ENCODE data around the gene TMEM141. TPM values are rescaled to one million over a fixed set of nuclear protein-coding genes. Genes with fewer than 3 reads are reported as not detected.

Gene TMEM141
- total RNA-seq, 1 experiment from 2014 or later = 32.7 TPM

GRCh38 chr9:136806067-136806466 is 14.9 kb downstream of the TMEM141 start:
- TF ChIP-seq CTCF (conservative IDR thresholded peaks at IDR 0.05; ENCODE audit: low read depth, low read length) (no peak), EZH2 (IDR thresholded peaks at IDR 0.05; ENCODE audit: borderline replicate concordance, low read depth, low read length, poor library complexity, severe bottlenecking) (no peak)
- intact Hi-C loops (cut with micrococcal nuclease; ENCODE audit: unreplicated experiment) = no loop called here
- POLR2A ChIA-PET (ENCODE audit: low non-redundant PET) = no interaction called here
- H3K9me3 ChIP-seq (ENCODE audit: low read depth, low read length, poor library complexity, severe bottlenecking) = no peaks in the 10 kb centered on the region
- H3K4me3 ChIP-seq (ENCODE audit: low read depth, low read length, poor library complexity, severe bottlenecking) = no peak overlapping the region
- no peaks in the 10 kb centered on the region for H3K27me3 ChIP-seq (replicated peaks; ENCODE audit: insufficient read depth, low read depth, low read length, poor library complexity)
- CTCF ChIA-PET = no interaction called here
- DNase-seq (ENCODE audit: low spot score) = no peak
- H3K36me3 ChIP-seq (ENCODE audit: insufficient read depth, low read length, poor library complexity, severe bottlenecking) = peaks cover 10% of the 10 kb centered on the region
- no peak overlapping the region for H3K27ac ChIP-seq (ENCODE audit: low read depth, low read length, poor library complexity, severe bottlenecking)
- H3K4me1 ChIP-seq (ENCODE audit: insufficient read depth, low read length, poor library complexity, severe bottlenecking) = peaks cover 29% of the 10 kb centered on the region
- BruUV-seq (replicated peaks) = no TSS peak

- peak overlapping the region; percentile 93 for H3K27ac ChIP-seq (ENCODE audit: low read depth, low read length, poor library complexity, severe bottlenecking)
- no TSS peak for BruUV-seq (replicated peaks)
- no peaks in the 10 kb centered on the region for H3K27me3 ChIP-seq (replicated peaks; ENCODE audit: insufficient read depth, low read depth, low read length, poor library complexity)
- peak overlapping the region; percentile 98 for H3K4me3 ChIP-seq (ENCODE audit: low read depth, low read length, poor library complexity, severe bottlenecking)
- DNase-seq (ENCODE audit: low spot score) = no peak
- H3K4me1 ChIP-seq (ENCODE audit: insufficient read depth, low read length, poor library complexity, severe bottlenecking) = peaks cover 26% of the 10 kb centered on the region
- ChIA-PET CTCF (no interaction called here), POLR2A (ENCODE audit: low non-redundant PET) (no interaction called here)
- peaks cover 15% of the 10 kb centered on the region for H3K36me3 ChIP-seq (ENCODE audit: insufficient read depth, low read length, poor library complexity, severe bottlenecking)
- TF ChIP-seq CTCF (conservative IDR thresholded peaks at IDR 0.05; ENCODE audit: low read depth, low read length) (no peak), EZH2 (IDR thresholded peaks at IDR 0.05; ENCODE audit: borderline replicate concordance, low read depth, low read length, poor library complexity, severe bottlenecking) (no peak)
- intact Hi-C loops (cut with micrococcal nuclease; ENCODE audit: unreplicated experiment) = no loop called here
- H3K9me3 ChIP-seq (ENCODE audit: low read depth, low read length, poor library complexity, severe bottlenecking) = no peaks in the 10 kb centered on the region
Measured at GRCh38 chr9:136806631-136807201, 15.6 kb downstream of the TMEM141 start.

GRCh38 chr9:136807281-136808074 is 16.3 kb downstream of the TMEM141 start, which contains the start of gene RABL6:
Gene RABL6 (plus strand): TSS chr9:136807948. CDS start chr9:136808197, 249 bp downstream.
- H3K27me3 ChIP-seq (replicated peaks; ENCODE audit: insufficient read depth, low read depth, low read length, poor library complexity) = no peaks in the 10 kb centered on the region
- peaks cover 23% of the 10 kb centered on the region for H3K36me3 ChIP-seq (ENCODE audit: insufficient read depth, low read length, poor library complexity, severe bottlenecking)
- H3K4me1 ChIP-seq (ENCODE audit: insufficient read depth, low read length, poor library complexity, severe bottlenecking) = peaks cover 26% of the 10 kb centered on the region
- ChIA-PET POLR2A (ENCODE audit: low non-redundant PET) (no interaction called here), CTCF (interaction anchor here (0.6 kb wide), 1 partner anchor 39 kb away, joined by 5 read pairs; no protein-coding TSS in a partner anchor)
- peak within 1 kb of the TSS; percentile 93 for H3K27ac ChIP-seq (ENCODE audit: low read depth, low read length, poor library complexity, severe bottlenecking)
- no peaks in the 10 kb centered on the region for H3K9me3 ChIP-seq (ENCODE audit: low read depth, low read length, poor library complexity, severe bottlenecking)
- peak; percentile 88 for DNase-seq (ENCODE audit: low spot score)
- no peak for TF ChIP-seq CTCF (conservative IDR thresholded peaks at IDR 0.05; ENCODE audit: low read depth, low read length)
- no peak for TF ChIP-seq EZH2 (IDR thresholded peaks at IDR 0.05; ENCODE audit: borderline replicate concordance, low read depth, low read length, poor library complexity, severe bottlenecking)
- H3K4me3 ChIP-seq (ENCODE audit: low read depth, low read length, poor library complexity, severe bottlenecking) = peak within 1 kb of the TSS; percentile 98
- TSS peak; percentile 66 for BruUV-seq (replicated peaks)
- intact Hi-C loops (cut with micrococcal nuclease; ENCODE audit: unreplicated experiment) = no loop called here

Data from A673 (cell line).